GM19239 (cell line): Measurements from ENCODE around the gene UBQLN4.

ENCODE experiments used
- DNase-seq: peaks from one replicate; pipeline ENCODE4 v3.0.0; 2011; ENCODE audit warnings: low spot score; ENCODE audit not compliant: insufficient read length
- FAIRE-seq: peaks from 2 replicates; lab custom pipeline; 2011; peaks lifted over from hg19 to GRCh38; lab: Jason Lieb, UNC

UBQLN4 gene

GRCh38 chr1:156021093-156021428 is 32.5 kb downstream of the UBQLN4 start:
- FAIRE-seq, result no peak

GRCh38 chr1:156020293-156021092 is 33.1 kb downstream of the UBQLN4 start, which contains the start of gene SSR2:
Gene SSR2, minus strand, starts transcription at chr1:156020951. Its CDS starts 784 bp downstream, at chr1:156020167.
- peak; percentile 93 for DNase-seq
- FAIRE-seq, result peak; percentile 100

More at GRCh38 chr1:156021093-156021428, 32.5 kb downstream of the UBQLN4 start:
- DNase-seq, result no peak

GRCh38 chr1:156019946-156020292 is 33.7 kb downstream of the UBQLN4 start:
- FAIRE-seq, result peak; percentile 33
- no peak for DNase-seq

GRCh38 chr1:156014829-156015228 is 38.8 kb downstream of the UBQLN4 start:
- DNase-seq, result no peak
- no peak for FAIRE-seq

GRCh38 chr1:156012051-156012817 is 41.4 kb downstream of the UBQLN4 start:
- DNase-seq (peak; percentile 66), FAIRE-seq (peak; percentile 95)

- no peak for FAIRE-seq
- no peak for DNase-seq
Observed at GRCh38 chr1:156009404-156009803, 44.2 kb downstream of the UBQLN4 start.

DNA sequence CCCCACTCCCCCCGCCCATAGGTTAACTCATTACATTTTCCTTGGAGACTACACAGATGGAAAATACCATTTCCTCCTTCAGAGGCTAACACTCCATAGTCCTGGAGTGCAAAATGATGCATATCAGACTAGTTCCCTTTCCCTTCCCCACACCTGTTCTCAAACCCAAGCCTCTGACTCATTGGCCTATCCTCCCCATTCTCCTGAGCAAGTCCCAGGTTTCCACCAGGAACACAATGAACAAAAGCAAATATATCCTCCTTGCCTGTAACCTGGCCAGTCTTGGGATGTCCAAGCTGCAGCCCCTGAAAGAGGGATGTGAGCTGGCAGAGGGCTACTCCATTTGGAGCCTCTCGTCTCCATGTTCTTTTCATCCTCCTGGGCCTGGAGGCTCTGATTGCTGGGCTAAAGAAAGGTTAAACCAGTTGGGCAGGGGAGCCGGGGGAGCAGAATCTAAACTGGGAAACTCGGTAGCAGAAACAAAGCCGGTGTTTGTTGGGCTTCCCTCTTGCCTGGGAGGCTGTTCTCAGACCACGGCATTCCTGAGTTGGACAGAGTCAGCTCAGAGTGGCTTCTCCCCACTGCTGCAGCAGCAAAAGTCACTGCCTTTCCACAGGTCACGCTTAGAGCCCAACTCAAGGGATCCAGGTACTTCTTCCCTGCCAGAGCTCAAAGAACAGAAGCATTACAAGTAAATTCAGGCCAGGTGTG is 46.8 kb downstream of the UBQLN4 start:
- DNase-seq (no peak), FAIRE-seq (no peak)

DNA sequence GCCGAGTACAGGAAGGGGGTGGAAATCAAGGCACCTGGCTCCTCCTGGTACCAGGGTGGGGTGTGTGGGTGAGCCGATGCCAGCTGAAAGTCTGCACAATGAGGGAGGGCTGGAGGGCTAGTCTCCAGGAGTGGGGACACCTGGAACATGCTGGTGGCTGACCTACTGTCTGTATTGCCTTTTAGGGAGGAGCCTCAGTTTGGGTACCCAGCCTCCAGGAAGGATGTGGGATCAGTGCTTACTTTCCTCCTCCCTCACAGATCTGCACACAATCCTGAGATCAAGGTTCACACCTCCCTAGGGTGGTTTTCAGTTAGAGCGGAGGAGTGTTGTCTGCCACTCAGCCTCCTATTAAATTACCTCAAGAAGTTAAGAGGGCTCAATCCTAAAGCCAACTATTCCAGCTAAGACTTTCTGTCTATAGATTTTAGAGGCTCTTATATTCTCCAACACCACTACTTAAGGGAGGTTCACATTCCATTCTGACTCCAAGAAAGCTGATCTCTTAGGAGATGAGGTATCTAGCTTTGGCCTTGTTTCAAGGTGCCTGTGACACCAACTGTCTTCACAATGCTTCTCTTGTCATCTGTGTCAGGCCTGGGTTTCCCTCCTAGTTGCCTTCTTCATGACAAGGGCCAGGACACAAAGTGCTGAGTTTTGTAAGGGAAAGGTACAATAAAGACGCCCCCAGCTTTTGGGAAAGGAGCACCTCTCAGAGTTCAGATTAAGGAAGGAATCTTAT is 48.6 kb downstream of the UBQLN4 start:
- FAIRE-seq (no peak), DNase-seq (no peak)

DNA sequence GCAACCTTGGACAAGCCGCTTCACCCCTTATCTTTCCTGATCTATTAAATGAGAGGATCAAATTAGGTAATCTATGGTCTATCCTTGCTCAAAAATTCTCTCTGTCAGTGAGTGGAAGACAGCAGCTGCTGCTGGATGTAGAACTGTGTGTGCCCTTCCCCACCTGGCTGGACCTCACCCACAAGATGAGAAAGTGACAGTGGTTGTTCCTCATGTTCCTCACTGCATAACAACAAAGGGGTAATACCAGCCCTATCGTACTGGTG is 49.7 kb downstream of the UBQLN4 start:
- FAIRE-seq, result no peak

GRCh38 chr1:156002188-156002911 is 51.2 kb downstream of the UBQLN4 start:
- FAIRE-seq, result no peak

More for the DNA sequence above, 49.7 kb downstream of the UBQLN4 start:
- DNase-seq, result no peak

GRCh38 chr1:156001662-156002171 is 51.9 kb downstream of the UBQLN4 start:
- FAIRE-seq (no peak), DNase-seq (no peak)

More at GRCh38 chr1:156002188-156002911, 51.2 kb downstream of the UBQLN4 start:
- no peak for DNase-seq

GRCh38 chr1:156001021-156001661 is 52.5 kb downstream of the UBQLN4 start:
- DNase-seq, result no peak
- no peak for FAIRE-seq

DNA sequence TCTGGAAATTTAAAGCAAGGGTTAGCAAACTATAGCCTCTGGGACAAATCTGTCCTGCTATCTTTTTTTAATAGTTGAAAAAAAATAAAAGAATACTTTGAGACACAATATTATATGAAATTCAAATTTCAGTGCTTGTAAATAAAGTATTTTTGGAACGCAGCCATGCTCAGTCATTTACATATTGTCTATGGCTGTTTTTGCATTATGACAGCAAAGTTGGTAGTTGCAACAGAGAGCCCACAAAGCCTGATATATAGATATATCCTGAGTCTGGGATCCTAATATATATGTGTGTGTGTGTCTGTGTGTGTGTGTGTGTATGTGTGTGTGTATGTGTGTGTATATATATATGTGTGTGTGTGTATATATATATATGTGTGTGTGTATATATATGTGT is 53.6 kb downstream of the UBQLN4 start:
- FAIRE-seq (no peak), DNase-seq (no peak)

DNA sequence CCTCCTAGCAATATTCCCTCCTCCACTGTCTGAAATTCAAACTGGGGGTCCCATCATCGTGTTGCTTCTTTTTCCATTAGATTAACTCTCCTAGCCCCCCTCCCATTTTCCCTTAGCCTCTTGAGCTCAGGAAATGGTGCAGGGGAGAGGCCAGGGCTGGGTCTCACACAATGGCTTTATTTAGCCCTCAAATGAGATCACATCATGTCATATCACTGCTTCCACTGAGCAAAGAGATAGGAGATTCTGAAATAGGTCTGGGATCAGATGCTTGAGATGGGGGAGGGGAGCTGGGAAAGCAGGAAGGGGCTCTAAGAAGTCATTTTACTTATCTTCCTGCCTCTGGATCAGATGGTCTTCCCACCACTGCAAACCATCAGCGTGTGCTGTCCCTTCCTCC is 57.4 kb downstream of the UBQLN4 start:
- DNase-seq, result no peak
- FAIRE-seq, result no peak

DNA sequence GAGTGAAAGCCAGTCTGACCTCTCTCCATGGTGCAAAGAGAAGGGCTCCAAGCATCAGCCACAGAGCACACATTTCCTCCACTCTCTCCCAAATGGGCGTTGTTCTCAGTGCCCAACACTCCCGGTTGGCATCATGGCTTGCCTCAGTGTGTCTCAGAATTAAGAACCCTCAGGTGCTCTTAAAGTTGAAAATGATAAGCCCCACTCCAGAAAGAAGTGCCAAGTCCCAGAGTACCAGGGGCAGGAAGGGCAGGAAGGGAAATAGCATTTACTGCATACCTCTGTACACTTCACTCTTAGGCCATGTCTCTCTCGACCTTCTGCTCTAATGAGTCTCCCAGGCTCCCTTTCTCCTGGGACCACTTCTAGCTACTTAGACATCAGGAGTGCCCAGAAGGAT is 60.0 kb downstream of the UBQLN4 start:
- DNase-seq (no peak), FAIRE-seq (no peak)

GRCh38 chr1:155990005-155990739 is 63.4 kb downstream of the UBQLN4 start:
- no peak for FAIRE-seq
- no peak for DNase-seq

GRCh38 chr1:155989242-155990004 is 64.2 kb downstream of the UBQLN4 start:
- FAIRE-seq (peak; percentile 90), DNase-seq (no peak)
